ENCODE results near the gene SLC8A3.

Gene SLC8A3

DNA sequence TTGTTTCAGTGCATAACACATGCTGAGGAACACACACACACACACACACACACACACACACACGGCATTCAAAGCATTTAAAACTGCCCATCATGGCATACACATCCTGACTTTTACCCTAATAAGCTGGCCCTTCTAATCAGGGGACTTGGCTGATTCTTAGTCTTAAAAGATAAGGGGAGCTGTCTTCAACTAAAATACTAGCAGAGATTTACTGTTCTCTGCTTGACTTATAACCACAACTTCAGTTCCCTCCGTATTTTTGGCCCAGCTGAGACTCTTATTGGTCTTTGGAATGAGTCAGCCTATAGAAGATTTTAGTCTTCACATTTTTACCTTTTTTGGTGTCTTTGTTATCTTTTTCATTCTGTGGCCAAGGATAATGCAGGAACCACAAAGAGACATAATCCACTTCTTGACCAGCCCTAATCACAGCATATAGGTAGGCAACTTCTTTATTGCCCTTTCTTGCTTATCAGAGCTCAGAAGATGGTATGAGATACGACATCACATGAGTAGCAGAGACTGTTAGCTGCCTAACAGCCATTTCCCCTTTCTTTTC, 25.1 kb upstream of the SLC8A3 start:
- H3K4me3 ChIP-seq (ENCODE audit: low read depth, low read length) = no peak overlapping the region
- DNase-seq (ENCODE audit: low read depth) = no peak
- TF ChIP-seq POLR2A (IDR thresholded peaks at IDR 0.05; ENCODE audit: extremely low read depth, insufficient read length) (no peak), CTCF (IDR thresholded peaks at IDR 0.05; ENCODE audit: low read depth, low read length) (no peak), MYC (IDR thresholded peaks at IDR 0.05; ENCODE audit: low read depth, low read length) (no peak)
- TF ChIP-seq, protein P1, sequence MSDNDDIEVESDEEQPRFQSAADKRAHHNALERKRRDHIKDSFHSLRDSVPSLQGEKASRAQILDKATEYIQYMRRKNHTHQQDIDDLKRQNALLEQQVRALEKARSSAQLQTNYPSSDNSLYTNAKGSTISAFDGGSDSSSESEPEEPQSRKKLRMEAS (IDR thresholded peaks at IDR 0.05; ENCODE audit: low read depth, low read length) = no peak

GRCh38 chr14:70212752-70213151, 24.0 kb upstream of the SLC8A3 start:
- H3K4me3 ChIP-seq (ENCODE audit: low read depth, low read length) = no peak overlapping the region
- TF ChIP-seq, protein P1 (IDR thresholded peaks at IDR 0.05; ENCODE audit: low read depth, low read length) = no peak
- TF ChIP-seq CTCF (IDR thresholded peaks at IDR 0.05; ENCODE audit: low read depth, low read length) (no peak), POLR2A (IDR thresholded peaks at IDR 0.05; ENCODE audit: extremely low read depth, insufficient read length) (no peak), MYC (IDR thresholded peaks at IDR 0.05; ENCODE audit: low read depth, low read length) (no peak)
- DNase-seq (ENCODE audit: low read depth) = no peak

GRCh38 chr14:70208380-70208779, 19.6 kb upstream of the SLC8A3 start:
- DNase-seq (ENCODE audit: low read depth) = no peak
- no peak for TF ChIP-seq POLR2A (IDR thresholded peaks at IDR 0.05; ENCODE audit: extremely low read depth, insufficient read length)
- TF ChIP-seq, protein P1 (IDR thresholded peaks at IDR 0.05; ENCODE audit: low read depth, low read length) = no peak
- no peak for TF ChIP-seq CTCF (IDR thresholded peaks at IDR 0.05; ENCODE audit: low read depth, low read length)
- TF ChIP-seq MYC (IDR thresholded peaks at IDR 0.05; ENCODE audit: low read depth, low read length) = no peak
- no peak overlapping the region for H3K4me3 ChIP-seq (ENCODE audit: low read depth, low read length)

- no peak for DNase-seq (ENCODE audit: low read depth)
- no peak overlapping the region for H3K4me3 ChIP-seq (ENCODE audit: low read depth, low read length)
- no peak for TF ChIP-seq CTCF (IDR thresholded peaks at IDR 0.05; ENCODE audit: low read depth, low read length)
- TF ChIP-seq, protein P1 (IDR thresholded peaks at IDR 0.05; ENCODE audit: low read depth, low read length) = no peak
- no peak for TF ChIP-seq MYC (IDR thresholded peaks at IDR 0.05; ENCODE audit: low read depth, low read length)
- no peak for TF ChIP-seq POLR2A (IDR thresholded peaks at IDR 0.05; ENCODE audit: extremely low read depth, insufficient read length)
Observed at GRCh38 chr14:70203686-70204085, 14.9 kb upstream of the SLC8A3 start.

DNA sequence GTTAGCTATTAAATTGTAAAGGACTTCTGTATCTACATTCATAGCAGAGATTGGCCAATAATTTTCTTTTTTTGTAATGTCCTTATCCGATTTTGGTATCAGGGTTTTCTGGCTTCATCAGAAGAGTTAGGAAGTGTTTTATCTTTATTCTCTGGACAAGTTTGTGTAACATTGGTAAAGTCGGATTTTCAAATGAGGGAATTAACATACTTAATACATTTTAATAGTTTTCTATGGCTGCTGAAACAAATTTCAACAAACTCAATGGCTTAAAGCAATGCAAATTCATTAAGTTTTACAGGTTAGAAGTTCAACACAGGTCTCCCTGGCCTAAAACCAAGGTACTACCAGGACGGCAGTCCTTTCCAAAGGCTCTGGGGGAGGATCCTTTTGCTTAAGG, 13.2 kb upstream of the SLC8A3 start:
- H3K4me3 ChIP-seq (ENCODE audit: low read depth, low read length) = no peak overlapping the region
- no peak for DNase-seq (ENCODE audit: low read depth)
- TF ChIP-seq CTCF (IDR thresholded peaks at IDR 0.05; ENCODE audit: low read depth, low read length) (no peak), POLR2A (IDR thresholded peaks at IDR 0.05; ENCODE audit: extremely low read depth, insufficient read length) (no peak), MYC (IDR thresholded peaks at IDR 0.05; ENCODE audit: low read depth, low read length) (no peak)
- TF ChIP-seq, protein P1 (IDR thresholded peaks at IDR 0.05; ENCODE audit: low read depth, low read length) = no peak
